ENCODE results near the gene ARIH2.

GRCh38 chr3:49023775-49024174 is 105.1 kb downstream of the ARIH2 start:
- no peak for TF ChIP-seq EP300 (IDR thresholded peaks at IDR 0.05; ENCODE audit: borderline replicate concordance)
- TF ChIP-seq, protein P1, sequence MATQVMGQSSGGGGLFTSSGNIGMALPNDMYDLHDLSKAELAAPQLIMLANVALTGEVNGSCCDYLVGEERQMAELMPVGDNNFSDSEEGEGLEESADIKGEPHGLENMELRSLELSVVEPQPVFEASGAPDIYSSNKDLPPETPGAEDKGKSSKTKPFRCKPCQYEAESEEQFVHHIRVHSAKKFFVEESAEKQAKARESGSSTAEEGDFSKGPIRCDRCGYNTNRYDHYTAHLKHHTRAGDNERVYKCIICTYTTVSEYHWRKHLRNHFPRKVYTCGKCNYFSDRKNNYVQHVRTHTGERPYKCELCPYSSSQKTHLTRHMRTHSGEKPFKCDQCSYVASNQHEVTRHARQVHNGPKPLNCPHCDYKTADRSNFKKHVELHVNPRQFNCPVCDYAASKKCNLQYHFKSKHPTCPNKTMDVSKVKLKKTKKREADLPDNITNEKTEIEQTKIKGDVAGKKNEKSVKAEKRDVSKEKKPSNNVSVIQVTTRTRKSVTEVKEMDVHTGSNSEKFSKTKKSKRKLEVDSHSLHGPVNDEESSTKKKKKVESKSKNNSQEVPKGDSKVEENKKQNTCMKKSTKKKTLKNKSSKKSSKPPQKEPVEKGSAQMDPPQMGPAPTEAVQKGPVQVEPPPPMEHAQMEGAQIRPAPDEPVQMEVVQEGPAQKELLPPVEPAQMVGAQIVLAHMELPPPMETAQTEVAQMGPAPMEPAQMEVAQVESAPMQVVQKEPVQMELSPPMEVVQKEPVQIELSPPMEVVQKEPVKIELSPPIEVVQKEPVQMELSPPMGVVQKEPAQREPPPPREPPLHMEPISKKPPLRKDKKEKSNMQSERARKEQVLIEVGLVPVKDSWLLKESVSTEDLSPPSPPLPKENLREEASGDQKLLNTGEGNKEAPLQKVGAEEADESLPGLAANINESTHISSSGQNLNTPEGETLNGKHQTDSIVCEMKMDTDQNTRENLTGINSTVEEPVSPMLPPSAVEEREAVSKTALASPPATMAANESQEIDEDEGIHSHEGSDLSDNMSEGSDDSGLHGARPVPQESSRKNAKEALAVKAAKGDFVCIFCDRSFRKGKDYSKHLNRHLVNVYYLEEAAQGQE (IDR thresholded peaks at IDR 0.05; ENCODE audit: low read depth) = no peak
- no peak for TF ChIP-seq NFIC (IDR thresholded peaks at IDR 0.05)

Data from Ishikawa (cell line).